ENCODE results near the gene LINC01488.

The LINC01488 gene

DNA sequence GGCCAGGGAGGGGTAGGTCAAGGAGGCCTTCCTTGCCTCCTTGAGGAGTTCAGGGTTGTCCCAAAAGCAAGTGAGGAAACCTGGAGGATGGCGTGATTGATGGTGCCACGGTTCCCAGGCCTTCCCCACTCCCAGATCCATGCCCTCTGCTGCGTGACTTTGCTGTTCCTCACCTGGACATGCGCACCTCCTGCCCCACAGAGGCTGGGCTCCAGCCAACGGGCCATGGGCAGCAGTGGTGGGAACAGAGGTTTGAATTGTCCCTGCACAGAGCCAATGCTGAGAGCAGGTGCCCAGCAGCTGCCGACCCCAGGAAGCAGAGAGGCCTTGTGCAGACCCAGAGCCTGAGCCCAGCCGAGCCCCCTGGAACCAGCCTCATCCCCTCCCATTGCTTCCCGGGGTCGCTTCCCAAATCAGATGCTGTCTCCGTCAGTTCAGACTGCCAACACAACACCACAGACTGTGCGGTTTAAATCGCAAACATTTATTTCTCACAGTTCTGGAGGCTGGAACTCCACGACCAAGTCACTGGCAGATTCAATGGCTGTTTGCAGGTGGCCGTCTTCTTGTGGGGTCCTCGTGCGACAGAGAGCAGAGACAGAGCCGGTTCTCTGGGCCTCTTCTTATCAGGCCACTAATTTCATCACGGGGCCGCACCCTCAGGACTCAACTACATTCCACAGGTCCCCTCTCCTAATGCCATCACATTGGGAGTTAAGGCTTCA is 6.2 kb upstream of the LINC01488 start:
- intact Hi-C loops (cut with DNase I), result no loop called here
- DNase-seq, result peak in 3 of 10 donors; percentile 5 to 53 (median 29)

- intact Hi-C loops (cut with DNase I), result no loop called here
- peak in 3 of 10 donors; percentile 32 to 82 (median 50) for DNase-seq
These were observed 5.5 kb upstream of the LINC01488 start for GRCh38 chr11:69475866-69476471.

GRCh38 chr11:69476509-69476961 is 4.9 kb upstream of the LINC01488 start:
- intact Hi-C loops (cut with DNase I), result no loop called here
- DNase-seq, result peak in 2 of 10 donors; percentile 57 to 61

DNA sequence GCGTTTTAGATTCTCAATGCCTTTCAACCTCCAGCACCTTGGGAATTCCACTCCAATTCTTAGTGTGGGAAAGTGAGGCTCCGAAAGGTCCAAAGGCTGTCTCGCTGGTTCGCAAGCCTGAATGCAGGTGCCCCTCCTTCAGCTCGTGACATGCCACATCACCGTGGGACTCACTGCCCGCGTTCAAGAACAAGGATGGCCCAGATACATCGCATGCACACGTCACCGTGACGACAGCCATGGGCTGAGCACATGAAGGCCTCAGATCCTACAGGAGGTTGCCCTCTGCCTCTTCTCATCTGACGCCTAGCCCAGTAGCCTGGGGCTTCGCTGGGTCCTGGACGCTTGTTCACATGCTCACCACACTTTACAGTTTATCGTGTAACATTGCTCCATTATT is 4.4 kb upstream of the LINC01488 start:
- DNase-seq, result peak in 2 of 10 donors; percentile 49 to 62
- intact Hi-C loops (cut with DNase I), result no loop called here

GRCh38 chr11:69479591-69480271 is 1.7 kb upstream of the LINC01488 start:
- DNase-seq, result peak in 3 of 10 donors; percentile 52 to 83 (median 75)
- intact Hi-C loops (cut with DNase I), result no loop called here

DNA sequence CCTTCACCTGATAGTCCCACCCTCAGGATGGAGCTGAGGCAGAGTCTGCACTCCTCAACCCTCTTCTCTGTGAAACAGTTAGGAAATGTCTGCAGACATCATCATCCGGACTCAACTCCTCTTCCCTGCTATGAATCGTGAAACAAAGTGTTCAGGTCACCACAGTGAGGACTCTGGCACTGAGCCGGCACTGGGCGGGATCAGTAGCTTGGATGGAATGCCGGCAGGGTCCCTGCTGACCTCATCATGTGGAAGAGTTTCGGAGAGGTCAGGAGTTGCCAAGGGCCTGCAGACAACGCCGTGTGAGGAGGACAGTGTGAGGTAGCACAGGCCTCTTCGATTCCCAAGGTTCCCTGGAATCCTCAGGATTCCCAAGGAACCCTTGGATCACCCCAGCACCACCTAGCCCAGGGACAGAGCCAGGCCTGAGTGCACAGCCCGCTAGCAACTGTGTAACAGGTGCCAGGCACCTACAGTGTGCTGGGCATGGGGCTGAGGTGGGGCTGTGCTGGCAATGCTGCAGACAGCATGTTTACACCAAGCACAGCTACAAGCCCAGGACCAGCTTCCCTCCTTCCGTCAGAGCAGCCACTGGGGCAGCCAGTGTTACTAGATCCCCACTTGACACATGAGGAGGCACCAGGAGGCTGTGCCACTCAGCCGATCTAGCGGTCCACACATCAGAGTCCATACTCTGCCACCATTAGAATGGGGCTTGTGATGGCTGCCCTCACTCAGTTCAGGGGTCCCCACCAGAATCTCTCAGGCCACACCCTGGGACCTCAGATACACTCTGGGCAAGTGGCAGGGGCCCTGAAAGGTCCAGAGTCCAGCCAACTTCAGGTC is 693 bp upstream of the LINC01488 start:
- DNase-seq, result peak in 2 of 10 donors; percentile 65 to 71
- intact Hi-C loops (cut with DNase I), result no loop called here

DNA sequence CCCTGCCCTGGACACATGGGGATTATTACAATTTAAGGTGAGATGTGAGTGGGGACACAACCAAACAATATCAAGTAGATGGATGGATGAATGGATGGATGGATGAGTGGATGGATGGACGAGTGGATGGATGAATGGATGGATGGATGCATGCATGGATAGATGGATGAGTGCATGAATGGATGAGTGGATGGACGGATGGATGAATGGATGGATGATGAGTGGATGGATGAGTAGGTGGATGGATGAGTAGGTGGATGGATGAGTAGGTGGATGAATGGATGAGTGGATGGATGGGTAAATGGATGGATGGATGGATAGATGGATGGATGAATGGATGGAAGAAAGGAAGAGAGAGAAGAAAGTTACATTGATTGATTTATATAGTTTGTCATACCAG is 859 bp downstream of the LINC01488 start:
- DNase-seq, result no peak
- intact Hi-C loops (cut with DNase I), result no loop called here

DNA sequence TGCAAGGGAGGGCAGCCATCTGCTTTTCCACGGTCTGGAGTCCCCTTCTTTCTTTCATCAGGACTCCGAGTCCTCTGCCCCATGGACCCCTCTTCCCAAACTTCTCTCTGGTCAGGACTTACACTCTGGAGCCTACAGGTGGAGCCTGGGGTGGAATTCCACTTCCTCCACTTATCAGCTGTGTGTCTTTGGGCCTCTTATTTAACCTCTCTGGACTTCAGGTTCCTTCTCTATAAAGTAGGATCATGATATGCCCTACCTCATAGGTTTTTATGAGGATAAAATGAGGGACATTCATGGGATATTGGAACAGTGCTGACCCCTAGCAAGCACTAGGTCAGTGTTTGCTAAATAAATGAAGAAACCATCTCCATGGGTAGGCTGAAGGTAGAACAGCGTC is 1.7 kb downstream of the LINC01488 start:
- DNase-seq, result peak in 1 of 10 donors; percentile 27
- intact Hi-C loops (cut with DNase I), result no loop called here

- DNase-seq, result peak in 4 of 10 donors; percentile 3 to 73 (median 68)
- intact Hi-C loops (cut with DNase I), result no loop called here
These were observed 2.4 kb downstream of the LINC01488 start for GRCh38 chr11:69483691-69484426.

- DNase-seq, result peak in 4 of 10 donors; percentile 0 to 69 (median 40)
- intact Hi-C loops (cut with DNase I), result no loop called here
These were observed 3.2 kb downstream of the LINC01488 start for GRCh38 chr11:69484427-69485259.

GRCh38 chr11:69485337-69486041 is 4.0 kb downstream of the LINC01488 start:
- intact Hi-C loops (cut with DNase I), result no loop called here
- peak in 4 of 10 donors; percentile 11 to 78 (median 56) for DNase-seq

DNA sequence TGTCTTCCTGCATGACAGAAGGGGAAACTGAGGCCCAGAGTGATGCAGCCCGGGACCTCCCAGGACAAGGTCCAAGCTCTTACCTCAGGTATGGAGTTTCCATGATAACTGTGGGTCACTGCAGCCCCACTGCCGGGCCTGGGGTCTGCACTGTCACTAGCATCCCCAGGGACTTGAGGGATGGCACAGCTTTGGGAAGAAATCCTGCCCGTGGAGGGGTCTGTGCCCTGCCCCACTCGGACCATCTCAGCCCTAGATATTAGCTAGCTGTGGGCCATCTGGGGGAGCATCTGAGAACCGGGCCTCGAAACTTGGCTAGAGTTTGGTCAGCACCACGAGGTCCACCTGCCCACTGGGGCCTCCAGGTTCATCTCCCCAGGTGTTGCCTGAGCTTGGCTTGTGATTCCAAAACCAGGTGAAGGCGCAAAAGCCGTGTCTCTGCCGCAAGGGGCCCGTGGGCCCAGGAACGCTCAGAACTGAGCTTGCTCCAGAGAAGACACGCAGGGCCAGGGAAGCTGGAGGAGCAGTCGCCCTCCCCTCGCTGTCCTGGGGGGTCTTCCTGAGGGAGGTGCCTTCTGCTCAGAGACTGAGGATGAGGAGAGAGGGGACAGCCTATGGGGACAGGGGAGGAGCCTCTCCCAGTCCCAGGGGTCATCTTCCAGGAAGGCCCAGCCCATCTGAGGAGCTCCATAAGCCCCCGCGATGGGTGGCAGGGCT is 4.8 kb downstream of the LINC01488 start:
- DNase-seq, result peak in 4 of 10 donors; percentile 12 to 62 (median 42)
- intact Hi-C loops (cut with DNase I), result no loop called here

DNA sequence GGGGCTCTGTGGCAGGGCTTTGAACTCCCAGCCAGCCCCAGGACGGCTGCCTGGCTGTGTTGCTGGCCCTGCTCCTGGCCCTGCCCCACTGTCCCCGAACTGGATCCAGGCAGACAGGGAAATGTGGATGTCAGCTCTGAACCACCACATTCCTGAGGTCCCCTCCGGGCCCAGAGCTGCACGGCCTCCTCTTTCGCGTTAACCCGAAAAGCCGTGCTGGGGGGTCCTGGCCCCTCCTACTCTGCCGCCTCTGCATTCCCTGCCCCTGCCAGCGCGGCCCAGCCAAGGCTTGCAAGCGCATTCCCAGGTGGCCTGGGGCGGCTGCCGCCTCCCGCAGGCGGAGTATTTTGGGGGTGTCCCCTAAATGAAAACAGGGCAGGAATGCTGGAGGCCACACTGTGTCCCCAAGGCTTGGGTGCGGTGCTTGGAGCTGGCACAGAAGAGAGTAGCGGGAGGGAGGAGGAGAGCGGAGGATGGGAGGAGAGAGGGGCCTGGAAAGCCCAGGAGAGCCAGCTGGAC is 5.4 kb downstream of the LINC01488 start:
- intact Hi-C loops (cut with DNase I), result no loop called here
- DNase-seq, result peak in 4 of 10 donors; percentile 11 to 70 (median 65)

GRCh38 chr11:69487391-69487790 is 5.9 kb downstream of the LINC01488 start:
- DNase-seq, result peak in 3 of 10 donors; percentile 8 to 56 (median 53)
- intact Hi-C loops (cut with DNase I), result no loop called here

GRCh38 chr11:69487849-69488542 is 6.5 kb downstream of the LINC01488 start:
- DNase-seq, result peak in 4 of 10 donors; percentile 20 to 79 (median 47)
- intact Hi-C loops (cut with DNase I), result no loop called here

DNA sequence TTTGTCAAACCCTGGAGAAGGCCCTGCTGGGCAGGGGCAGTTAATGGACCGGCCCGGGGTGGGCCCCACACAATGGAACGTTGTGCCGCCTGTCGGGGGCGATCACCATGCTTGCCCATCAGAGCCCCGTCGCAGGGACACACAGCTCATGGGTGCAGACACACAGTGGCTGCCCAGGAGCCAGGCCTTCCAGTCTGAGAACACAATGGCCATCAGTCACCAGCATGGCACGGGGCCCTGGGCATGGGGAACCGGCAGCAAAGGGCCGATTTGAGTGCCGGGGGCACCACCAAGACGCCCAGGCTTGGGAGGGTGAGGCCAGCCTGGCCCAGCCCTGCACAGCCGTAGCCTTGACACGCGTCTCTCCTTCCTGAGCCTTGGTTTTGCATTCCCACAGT is 7.1 kb downstream of the LINC01488 start:
- DNase-seq, result peak in 5 of 10 donors; percentile 25 to 75 (median 63)
- intact Hi-C loops (cut with DNase I), result no loop called here

Measured in posterior cingulate gyrus (tissue), 11 donors.